Fibroblast of mammary gland (primary cell): Measurements from ENCODE around the gene CDADC1.
A peak's percentile ranks its signal among the peaks of the same experiment; 100 is the strongest.

Experiments
- DNase-seq: peaks from one replicate; pipeline ENCODE4 v3.0.0-alpha.2; 2010; ENCODE audit warnings: low read depth
- H3K4me3 ChIP-seq: 2 replicates; pipeline ENCODE4 v1.5.1; 2011; ENCODE audit warnings: low read depth, mild to moderate bottlenecking, low read length, moderate library complexity; ENCODE audit not compliant: control insufficient read depth
- TF ChIP-seq, protein P1 (sequence below): conservative IDR thresholded peaks from 2 replicates; pipeline ENCODE4 v1.5.1; 2011; ENCODE audit warnings: low read depth, low read length, inconsistent platforms; ENCODE audit not compliant: control insufficient read depth, insufficient read depth

CDADC1 gene

DNA sequence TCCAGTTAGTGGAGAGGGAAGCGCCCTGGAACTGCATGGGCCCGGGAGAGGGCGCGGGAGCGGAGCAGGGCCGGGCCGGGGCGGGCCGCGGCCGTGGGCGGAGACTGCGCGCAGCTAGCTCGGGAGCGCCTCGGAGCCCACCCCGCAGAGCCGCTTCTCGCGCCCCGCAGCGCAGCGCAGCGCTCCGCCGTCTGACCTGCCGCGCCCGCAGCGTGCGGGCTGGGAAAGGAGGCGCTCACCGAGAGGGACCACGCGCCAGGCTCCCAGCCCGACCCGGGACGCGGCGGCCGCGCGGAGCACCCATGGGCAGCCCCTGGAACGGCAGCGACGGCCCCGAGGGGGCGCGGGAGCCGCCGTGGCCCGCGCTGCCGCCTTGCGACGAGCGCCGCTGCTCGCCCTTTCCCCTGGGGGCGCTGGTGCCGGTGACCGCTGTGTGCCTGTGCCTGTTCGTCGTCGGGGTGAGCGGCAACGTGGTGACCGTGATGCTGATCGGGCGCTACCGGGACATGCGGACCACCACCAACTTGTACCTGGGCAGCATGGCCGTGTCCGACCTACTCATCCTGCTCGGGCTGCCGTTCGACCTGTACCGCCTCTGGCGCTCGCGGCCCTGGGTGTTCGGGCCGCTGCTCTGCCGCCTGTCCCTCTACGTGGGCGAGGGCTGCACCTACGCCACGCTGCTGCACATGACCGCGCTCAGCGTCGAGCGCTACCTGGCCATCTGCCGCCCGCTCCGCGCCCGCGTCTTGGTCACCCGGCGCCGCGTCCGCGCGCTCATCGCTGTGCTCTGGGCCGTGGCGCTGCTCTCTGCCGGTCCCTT, 27.5 kb upstream of the CDADC1 start, which contains the start of gene MLNR:
MLNR (plus strand) TSS at position 303 of the 820 bp plus-strand sequence; CDS start at position 303, 0 bp downstream.
- H3K4me3 ChIP-seq, result no peak within 1 kb of the TSS
- peak; percentile 33 for DNase-seq
- TF ChIP-seq, protein P1, sequence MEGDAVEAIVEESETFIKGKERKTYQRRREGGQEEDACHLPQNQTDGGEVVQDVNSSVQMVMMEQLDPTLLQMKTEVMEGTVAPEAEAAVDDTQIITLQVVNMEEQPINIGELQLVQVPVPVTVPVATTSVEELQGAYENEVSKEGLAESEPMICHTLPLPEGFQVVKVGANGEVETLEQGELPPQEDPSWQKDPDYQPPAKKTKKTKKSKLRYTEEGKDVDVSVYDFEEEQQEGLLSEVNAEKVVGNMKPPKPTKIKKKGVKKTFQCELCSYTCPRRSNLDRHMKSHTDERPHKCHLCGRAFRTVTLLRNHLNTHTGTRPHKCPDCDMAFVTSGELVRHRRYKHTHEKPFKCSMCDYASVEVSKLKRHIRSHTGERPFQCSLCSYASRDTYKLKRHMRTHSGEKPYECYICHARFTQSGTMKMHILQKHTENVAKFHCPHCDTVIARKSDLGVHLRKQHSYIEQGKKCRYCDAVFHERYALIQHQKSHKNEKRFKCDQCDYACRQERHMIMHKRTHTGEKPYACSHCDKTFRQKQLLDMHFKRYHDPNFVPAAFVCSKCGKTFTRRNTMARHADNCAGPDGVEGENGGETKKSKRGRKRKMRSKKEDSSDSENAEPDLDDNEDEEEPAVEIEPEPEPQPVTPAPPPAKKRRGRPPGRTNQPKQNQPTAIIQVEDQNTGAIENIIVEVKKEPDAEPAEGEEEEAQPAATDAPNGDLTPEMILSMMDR, result no peak

DNA sequence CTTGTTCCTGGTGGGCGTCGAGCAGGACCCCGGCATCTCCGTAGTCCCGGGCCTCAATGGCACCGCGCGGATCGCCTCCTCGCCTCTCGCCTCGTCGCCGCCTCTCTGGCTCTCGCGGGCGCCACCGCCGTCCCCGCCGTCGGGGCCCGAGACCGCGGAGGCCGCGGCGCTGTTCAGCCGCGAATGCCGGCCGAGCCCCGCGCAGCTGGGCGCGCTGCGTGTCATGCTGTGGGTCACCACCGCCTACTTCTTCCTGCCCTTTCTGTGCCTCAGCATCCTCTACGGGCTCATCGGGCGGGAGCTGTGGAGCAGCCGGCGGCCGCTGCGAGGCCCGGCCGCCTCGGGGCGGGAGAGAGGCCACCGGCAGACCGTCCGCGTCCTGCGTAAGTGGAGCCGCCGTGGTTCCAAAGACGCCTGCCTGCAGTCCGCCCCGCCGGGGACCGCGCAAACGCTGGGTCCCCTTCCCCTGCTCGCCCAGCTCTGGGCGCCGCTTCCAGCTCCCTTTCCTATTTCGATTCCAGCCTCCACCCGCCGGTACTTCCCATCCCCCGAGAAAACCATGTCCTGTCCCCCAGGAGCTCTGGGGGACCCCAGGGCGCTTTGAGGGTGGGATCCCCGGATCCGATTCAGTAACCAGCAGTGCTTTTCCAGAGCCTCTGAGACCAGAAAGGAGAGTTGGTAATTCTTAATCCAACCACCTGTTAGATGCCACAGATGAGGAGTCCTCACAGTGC, 26.7 kb upstream of the CDADC1 start:
- TF ChIP-seq, protein P1, result no peak
- DNase-seq, result peak; percentile 15
- H3K4me3 ChIP-seq, result no peak overlapping the region

DNA sequence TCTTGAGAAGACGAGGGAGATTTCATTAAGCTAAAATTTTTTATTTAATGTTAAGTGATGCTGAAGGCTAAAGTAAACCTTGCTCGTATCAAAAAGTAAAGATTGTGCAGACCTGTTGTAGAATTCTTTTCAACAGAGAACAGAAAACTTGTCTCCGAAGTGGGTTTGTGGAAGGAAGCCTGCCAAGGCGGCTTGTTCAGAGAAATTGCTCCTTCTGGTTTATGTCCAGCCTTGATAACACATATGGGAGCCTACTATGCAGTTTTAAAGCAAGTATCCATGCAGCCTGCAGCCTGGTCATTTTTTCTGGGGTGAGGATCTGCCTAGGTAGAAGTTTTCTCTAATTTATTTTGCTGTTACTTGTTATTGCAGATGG, 26.1 kb upstream of the CDADC1 start:
- TF ChIP-seq, protein P1, result no peak
- no peak overlapping the region for H3K4me3 ChIP-seq
- no peak for DNase-seq

DNA sequence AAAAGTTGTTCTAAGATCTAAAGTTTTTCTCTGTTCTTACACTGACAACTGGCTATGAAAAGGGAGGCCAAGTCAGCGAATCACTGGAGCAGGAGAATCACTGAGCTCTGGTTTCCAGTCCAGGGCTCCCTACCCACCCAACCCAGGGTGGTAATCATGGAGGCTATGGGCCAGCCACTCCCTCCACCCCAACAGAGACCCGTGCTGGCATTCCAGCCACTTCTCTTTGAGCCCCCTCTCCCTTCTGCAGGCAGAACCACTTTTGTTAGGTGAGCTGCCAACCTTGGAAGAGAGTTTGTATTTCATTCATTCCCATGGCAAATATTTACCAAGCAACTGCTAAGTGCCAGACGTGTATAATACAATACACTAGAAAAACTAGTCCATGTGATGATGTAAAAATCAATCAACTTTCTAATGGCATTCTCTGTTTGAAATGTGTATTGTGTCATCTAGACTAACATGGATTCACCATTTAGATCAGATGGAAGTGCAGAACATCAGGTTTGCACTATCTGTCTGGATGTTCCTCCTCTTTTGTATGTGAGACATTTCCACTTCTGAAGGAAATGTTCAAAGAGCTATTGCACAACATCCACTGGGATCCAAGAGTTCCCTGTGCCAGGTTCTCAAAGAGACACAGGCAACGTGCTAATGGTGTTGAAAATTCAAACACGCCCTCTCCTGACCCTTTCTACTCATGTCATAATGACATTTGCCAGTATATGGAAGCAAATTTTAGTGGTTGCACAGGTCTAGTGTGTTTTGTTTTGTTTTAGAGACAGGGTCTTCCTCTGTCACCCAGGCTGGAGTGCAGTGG, 22.3 kb upstream of the CDADC1 start:
- DNase-seq, result peak; percentile 52
- no peak overlapping the region for H3K4me3 ChIP-seq
- TF ChIP-seq, protein P1, result no peak

DNA sequence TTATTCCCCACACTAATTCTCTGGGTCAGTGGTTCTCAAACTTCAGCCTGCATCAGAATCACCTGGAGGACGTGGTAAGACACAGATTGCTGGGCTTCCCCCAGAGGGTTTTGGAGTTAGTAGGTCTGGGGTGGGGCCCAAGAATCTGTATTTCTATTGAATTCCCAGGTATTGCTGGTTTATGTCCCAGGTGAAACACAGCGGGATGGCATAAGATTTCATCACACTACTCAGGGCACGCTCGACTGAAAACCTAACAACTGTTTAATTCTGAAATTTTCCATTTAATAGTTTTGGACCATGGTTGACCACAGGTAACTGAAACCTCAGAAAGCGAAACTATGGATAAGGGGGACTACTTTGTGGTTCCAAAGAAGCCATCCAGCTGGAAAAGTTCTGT, 21.1 kb upstream of the CDADC1 start:
- TF ChIP-seq, protein P1, result no peak
- H3K4me3 ChIP-seq, result no peak overlapping the region
- no peak for DNase-seq

DNA sequence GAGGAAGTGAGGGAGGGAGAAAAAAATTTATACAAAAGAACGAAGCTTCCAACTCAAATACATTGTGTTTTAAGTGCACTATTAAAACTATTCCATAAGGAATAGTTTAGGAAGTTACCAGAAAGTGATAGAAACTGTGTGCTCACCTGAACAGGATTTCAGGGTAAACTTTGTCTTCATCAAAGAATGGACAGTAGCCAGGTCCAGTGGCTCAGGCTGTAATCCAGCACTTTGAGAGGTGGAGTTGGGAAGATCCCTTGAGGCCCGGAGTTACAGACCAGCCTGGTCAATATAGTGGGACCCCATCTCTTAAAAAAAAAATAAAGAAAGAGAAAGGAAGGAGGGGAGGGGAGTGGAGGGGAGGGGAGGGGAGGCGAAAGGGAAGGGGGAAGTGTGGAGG, 13.0 kb upstream of the CDADC1 start:
- TF ChIP-seq, protein P1, result no peak
- H3K4me3 ChIP-seq, result no peak overlapping the region
- DNase-seq, result no peak
